NCI-H146 (cell line): ENCODE results near the gene SUPT16H.
"Not testable (repeated sequence)": the region's sequence is repeated elsewhere in the genome, so short reads cannot be mapped to it uniquely, and the experiment has no call there.

Source experiments
- DNase-seq: peaks from one replicate; lab custom pipeline; 2025; lab: John Stamatoyannopoulos, UW

Gene SUPT16H

GRCh38 chr14:21367582-21368144, 16.2 kb downstream of the SUPT16H start:
- no peak for DNase-seq

GRCh38 chr14:21356511-21356910, 27.3 kb downstream of the SUPT16H start:
- DNase-seq, result no peak

GRCh38 chr14:21352587-21352986, 31.2 kb downstream of the SUPT16H start:
- DNase-seq, result no peak

GRCh38 chr14:21350539-21350938, 33.3 kb downstream of the SUPT16H start:
- DNase-seq, result no peak

GRCh38 chr14:21347201-21347600, 36.6 kb downstream of the SUPT16H start:
- no peak for DNase-seq

DNA sequence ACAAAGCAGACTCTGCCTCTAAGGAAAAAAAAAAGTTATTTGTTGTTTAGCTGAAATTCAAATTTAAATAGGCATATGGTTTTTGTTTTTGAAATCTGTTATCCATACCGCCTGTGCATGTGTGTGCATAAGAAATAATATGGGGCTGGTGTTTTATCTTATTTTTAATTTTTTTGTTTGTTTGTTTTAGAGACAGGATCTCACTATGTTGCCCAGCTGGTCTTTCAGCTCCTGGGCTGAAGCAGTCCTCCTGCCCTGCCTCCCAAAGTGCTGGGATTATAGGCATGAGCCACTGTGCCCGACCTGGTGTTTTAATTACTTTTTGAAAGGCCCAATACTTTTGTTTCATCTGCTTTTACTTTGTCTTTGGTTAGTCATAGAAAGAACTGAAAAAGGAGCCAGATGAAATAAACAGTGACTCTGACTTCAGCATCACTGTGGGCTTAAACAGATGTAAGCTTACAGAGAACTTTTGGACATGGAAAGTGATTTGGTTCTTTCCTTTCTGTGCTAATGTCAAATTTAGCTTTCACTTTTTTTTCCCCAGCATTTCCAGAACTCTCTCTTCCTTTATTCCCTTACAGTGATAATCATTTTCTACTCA, 37.2 kb downstream of the SUPT16H start:
- DNase-seq, result no peak

- no peak for DNase-seq
These were observed 40.6 kb downstream of the SUPT16H start for GRCh38 chr14:21343035-21343794.

GRCh38 chr14:21334202-21334906, 49.5 kb downstream of the SUPT16H start:
- DNase-seq, result no peak

DNA sequence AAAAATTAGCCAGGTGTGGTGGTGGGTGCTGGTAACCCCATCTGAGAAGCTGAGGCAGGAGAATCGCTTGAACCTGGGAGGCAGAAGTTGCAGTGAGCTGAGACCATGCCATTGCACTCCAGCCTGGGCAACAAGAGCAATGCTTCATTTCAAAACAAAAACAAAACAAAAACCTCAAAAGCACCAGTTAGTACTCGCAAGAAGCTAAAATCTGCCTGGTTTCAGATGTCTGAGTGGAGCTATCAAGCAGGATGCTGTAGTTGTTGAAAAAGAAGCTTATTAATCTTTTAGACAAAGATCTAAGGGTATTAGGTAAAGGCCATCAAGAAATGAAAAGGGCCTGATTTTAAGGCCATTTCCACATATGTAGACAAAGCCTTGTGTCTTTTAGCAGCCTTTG, 50.9 kb downstream of the SUPT16H start:
- no peak for DNase-seq

DNA sequence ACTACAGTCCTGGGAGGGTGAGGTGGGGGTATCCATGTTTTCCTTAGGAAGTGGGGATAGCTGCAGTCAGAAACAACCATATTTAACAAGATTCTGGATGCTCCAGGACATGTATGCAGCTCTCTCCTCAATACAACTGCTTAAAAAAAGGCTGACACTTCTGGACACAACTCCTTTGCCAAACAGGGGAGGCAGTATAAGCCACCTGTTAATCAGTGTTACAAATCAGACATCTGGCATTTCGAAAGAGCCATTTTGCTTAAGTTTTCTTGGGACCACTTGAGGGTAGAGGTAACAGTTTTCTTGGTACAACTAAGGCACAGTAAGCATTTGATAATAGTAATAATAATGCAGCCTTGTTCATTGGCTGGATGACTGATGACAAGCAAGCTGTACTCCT, 56.8 kb downstream of the SUPT16H start:
- DNase-seq, result no peak

DNA sequence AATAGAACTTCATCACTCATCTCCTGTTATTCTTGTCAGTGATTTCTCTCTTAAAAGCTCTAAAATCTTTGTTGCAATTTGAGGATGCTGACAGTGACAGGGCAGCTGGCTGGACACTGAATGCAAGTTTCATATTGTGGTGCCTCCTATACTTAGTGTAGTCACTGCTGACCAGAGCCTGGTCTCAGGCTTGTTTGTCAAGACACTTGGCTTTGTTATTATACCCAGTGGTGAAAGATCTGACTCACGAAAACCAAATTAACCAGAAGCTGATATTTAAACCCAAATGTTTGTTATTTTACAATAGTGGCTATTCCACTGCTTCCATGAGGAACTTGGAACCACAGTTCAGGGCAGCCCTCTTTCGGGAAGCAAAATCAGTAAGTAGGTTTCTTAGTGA, 61.1 kb downstream of the SUPT16H start:
- DNase-seq, result no peak

DNA sequence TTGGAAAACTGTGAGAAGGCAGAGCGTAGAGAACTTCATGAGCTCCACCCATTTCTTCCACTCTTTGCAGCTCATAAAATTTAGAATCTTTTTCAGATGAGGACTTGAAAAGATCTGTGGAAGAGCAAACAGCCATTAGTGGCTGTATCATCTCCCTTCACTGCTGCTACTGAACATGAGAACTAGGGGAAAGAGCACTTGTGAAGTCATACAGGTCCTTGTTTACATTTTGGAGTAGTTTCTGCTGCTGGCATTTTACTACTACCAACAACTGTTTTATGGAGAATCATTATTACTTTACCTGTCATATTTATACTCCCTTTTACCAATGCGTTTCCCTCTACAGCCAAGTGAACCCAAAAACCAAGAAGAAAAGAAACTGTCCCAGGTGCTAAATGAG, 62.9 kb downstream of the SUPT16H start:
- DNase-seq, result no peak

DNA sequence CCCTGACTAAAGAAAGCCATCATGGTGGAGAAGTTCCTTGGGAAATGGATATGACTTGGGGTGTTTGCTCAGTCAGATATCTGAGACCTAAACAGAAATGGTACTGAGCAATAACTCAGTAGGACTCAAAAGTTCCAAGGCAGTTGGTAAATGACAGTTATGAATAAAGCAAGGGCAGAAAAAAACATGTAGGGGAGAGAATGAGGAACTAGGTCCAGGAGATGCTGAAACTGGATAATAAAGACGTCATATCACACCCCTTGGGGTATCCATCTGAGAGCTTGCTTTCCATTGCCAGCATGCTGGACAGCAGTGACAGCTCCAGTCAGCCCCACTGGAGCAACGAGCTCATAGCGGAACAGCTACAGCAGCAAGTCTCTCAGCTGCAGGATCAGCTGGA, 66.4 kb downstream of the SUPT16H start:
- DNase-seq, result no peak

GRCh38 chr14:21313512-21313911, 70.3 kb downstream of the SUPT16H start:
- no peak for DNase-seq

DNA sequence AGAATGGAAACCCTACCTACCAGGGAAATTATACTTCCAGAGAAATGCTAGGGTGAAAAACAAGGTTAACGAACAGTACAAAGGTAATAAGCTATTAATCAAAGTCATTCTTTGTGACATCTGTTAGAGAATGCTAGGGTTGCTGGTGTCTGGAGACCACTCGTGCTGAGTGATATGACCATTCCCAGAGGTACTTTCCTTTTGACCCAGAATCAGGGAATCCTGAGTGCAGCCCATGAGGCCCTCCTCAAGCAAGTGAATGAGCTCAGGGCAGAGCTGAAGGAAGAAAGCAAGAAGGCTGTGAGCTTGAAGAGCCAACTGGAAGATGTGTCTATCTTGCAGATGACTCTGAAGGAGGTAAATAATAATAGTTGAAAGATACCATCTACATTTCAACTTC, 72.2 kb downstream of the SUPT16H start:
- no peak for DNase-seq

DNA sequence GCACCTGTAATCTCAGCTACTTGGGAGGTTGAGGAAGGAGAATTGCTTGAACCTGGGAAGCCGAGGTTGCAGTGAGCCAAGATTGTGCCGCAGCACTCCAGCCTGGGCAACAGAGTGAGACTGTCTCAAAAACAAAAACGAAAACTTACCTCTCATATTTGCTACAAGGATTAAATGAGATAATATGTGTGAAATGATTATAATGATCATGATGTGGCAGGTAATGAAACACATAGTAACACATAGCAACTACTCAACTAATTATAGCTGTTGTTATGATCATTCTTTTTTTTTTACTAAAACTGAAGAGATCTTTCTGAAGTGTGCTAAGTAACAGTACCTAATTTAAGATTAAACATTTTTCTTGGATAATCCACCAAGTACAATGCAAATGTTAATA, 73.9 kb downstream of the SUPT16H start:
- DNase-seq, result no peak

GRCh38 chr14:21309238-21309636, 74.6 kb downstream of the SUPT16H start:
- DNase-seq, result no peak

DNA sequence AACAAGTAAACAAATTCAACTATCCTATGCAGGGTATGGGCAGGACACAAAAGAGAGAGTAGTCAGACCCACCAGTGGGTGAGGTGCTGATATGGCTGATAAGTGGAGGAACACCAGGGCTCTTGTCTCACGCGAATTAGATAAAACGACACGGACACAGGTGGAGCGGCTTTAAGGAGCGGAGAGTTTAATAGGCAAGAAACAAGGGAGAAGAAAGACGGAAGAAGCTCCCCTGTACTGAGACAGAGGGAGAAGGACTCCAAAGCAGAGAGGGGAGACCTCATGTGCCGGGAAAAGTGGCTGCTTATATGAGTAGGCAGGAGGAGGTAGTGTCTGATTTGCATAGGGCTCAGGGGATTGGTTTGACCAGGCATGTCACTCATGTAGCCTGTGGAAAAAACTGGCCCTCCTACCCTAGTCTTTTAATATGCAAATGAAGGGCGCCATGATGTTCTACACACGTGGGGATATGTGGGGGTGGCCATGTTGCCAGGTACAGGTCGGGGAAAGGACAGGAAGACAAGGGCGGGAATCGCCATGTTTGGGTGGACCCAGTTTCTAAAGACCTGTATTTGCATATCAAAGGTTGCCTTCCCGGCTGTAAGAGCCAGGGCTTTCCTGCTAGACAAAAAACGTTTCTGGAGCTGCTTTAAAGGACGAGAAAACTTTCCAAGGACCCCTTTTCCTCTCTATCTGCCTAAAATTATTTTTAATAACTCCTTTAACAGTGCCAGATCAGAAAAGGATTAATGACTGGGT, 75.2 kb downstream of the SUPT16H start:
- DNase-seq, result peak; percentile 98

GRCh38 chr14:21308132-21308478, 75.7 kb downstream of the SUPT16H start:
- peak; percentile 33 for DNase-seq

DNA sequence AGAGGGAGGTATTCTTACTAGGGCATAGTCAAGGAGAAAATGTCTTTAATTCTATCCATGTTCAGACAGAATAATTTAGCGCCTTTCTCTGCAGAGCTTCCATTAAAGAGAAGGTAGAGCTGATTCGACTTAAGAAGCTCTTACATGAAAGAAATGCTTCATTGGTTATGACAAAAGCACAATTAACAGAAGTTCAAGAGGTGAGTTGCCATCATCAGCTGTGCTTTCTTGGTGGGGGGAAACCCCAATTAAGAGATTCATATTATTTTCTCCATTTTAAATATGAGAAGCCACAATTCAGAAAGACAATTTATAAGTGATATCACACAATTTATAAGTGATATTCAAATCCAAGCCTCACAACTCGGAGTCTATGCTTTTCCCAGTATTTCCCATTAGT, 76.2 kb downstream of the SUPT16H start:
- no peak for DNase-seq

DNA sequence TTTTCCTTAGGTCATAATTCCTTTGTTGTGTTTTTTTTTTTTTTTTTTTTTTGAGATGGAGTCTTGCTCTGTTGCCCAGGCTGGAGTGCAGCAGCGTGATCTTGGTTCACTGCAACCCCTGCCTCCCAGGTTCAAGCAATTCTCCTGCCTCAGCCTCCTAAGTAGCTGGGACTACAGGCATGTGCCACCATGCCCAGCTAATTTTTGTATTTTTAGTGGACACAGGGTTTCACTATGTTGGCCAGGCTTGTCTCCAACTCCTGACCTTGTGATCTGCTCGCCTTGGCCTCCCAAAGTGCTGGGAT, 81.0 kb downstream of the SUPT16H start:
- not testable (repeated sequence) for DNase-seq

DNA sequence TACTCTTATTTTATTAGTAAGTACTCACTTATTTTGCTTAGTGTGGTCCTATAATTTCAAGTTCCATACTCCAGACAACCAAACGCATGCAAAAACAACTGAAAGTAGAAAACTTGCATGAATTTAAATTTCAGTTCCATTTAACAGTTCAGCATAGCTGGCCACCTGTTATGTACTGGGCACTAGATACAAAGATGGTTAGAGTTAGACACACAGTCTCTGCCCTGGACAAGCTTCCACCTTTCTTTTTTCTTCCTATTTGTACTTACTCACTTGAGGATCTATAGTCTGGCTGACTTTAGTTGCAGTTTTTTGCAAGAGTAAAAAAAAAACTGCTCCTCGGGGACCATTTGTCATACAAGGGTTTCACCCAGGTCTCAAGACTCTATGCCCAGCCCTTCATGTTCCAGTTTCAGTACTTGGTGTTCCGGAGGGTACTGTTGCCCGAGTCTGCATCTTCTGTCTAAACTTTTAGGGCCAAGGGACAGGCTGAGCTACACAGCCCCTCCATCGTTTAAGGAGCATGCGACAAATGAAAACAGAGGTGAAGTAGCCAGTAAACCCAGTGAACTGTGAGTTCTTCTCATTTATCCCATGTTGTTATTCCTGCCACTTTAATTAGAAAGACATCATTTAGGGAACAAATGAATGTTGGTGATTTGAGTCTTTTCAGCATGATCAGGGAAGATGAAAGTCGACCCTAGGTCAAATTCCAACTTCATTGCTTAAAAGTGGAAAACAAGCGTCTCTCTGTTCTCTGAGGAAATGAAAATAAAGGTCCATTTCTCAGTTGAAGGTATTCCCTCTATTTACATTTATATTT, 81.6 kb downstream of the SUPT16H start:
- no peak for DNase-seq
